Heart left ventricle (tissue), 16 donors: ENCODE measurements around the gene CST9. TPM values are rescaled to one million over a fixed set of nuclear protein-coding genes. Genes with fewer than 3 reads are reported as not detected.

Source experiments
- ATAC-seq, 4 donors: fragments of 200-7000 bp; cut with Tn5 transposase; one replicate each; pipeline ENCODE4 v1.9.1; 2020 to 2022; ENCODE audit warnings: moderate library complexity in 4 of 4, mild to moderate bottlenecking in 3 of 4, moderate number of reproducible peaks in 1 of 4
- DNase-seq, 5 donors: peaks; one replicate each; pipeline ENCODE4 v3.0.0-alpha.2; 2020
- H3K27ac ChIP-seq, 12 donors: fragments of 200-600 bp; sonication (generic) in 4 of 12; one replicate each; pipeline versions ENCODE4 v1.5.0 to v1.8.0; 2016 to 2022; ENCODE audit warnings: mild to moderate bottlenecking in 2 of 12
- H3K27me3 ChIP-seq, 9 donors: fragments of 200-600 bp; sonication (generic) in 2 of 9; one replicate each; pipeline versions ENCODE4 v1.5.1 to v1.8.0; 2016 to 2022; ENCODE audit warnings: mild to moderate bottlenecking in 3 of 9
- H3K36me3 ChIP-seq, 9 donors: fragments of 200-600 bp; sonication (generic) in 2 of 9; one replicate each; pipeline versions ENCODE4 v1.5.0 to v1.8.0; 2018 to 2022; ENCODE audit warnings: mild to moderate bottlenecking in 2 of 9
- H3K4me1 ChIP-seq, 12 donors: fragments of 200-600 bp; sonication (generic) in 4 of 12; one replicate each; pipeline versions ENCODE4 v1.5.0 to v1.8.0; 2016 to 2022; ENCODE audit warnings: mild to moderate bottlenecking in 3 of 12
- H3K4me3 ChIP-seq, 12 donors: fragments of 200-600 bp; sonication (generic) in 4 of 12; one replicate each; pipeline versions ENCODE4 v1.5.0 to v1.8.0; 2017 to 2022; ENCODE audit warnings: mild to moderate bottlenecking in 9 of 12, moderate library complexity in 4 of 12
- H3K9me3 ChIP-seq, 12 donors: fragments of 200-600 bp; sonication (generic) in 4 of 12; one replicate each; pipeline versions ENCODE4 v1.5.0 to v1.8.0; 2016 to 2022; ENCODE audit warnings: mild to moderate bottlenecking in 1 of 12
- CTCF ChIP-seq, 12 donors: fragments of 200-600 bp; sonication (generic) in 4 of 12; IDR thresholded peaks; one replicate each; pipeline versions ENCODE4 v1.5.0 to v1.8.0; 2018 to 2022; ENCODE audit warnings: antibody characterized with exemption in 12 of 12, mild to moderate bottlenecking in 5 of 12
- POLR2A ChIP-seq, 2 donors: fragments of 450-650 bp; IDR thresholded peaks; one replicate each; pipeline ENCODE4 v1.6.1; 2017; ENCODE audit warnings: antibody characterized with exemption in 2 of 2, mild to moderate bottlenecking in 2 of 2, moderate library complexity in 2 of 2
- WGBS, 4 donors: extraction: QIAGEN DNeasy Blood & Tissue Kit in 2 of 4; methylation state at CpG; one replicate each; pipeline versions ENCODE4 v1.1.5 to v1.1.7; 2013 to 2018; 5-methylcytosine and 5-hydroxymethylcytosine counted together
- intact Hi-C, 10 donors: fragments of 100-400 bp; cut with DNase I; formaldehyde crosslinking; loops; one replicate each; pipeline versions ENCODE4 v1.11.1 to v1.14.2; 2022
- polyA plus RNA-seq, 2 donors: library from polyadenylated mRNA; stranded (reverse); fragments of 200-250 nt; gene quantifications; one replicate each; pipeline ENCODE4 v1.2.3, GENCODE V29; 2013
- total RNA-seq, 9 donors: library from RNA; depleted of rRNA in 2 of 9; stranded (reverse); fragments of >200 nt in 2 of 9; fragmentation: NEBNext Ultra II Directional in 3 of 9; extraction: Animal tissue kit (Norgen Biotek cat#: 25700) in 3 of 9; gene quantifications; one replicate each; pipeline versions ENCODE4 v1.1.0 to v1.2.4, GENCODE V29; 2016 to 2023
- donor health status: ischemic (EF 13 %, LVEDD 7.1; RV severe dilation, severe dysfunction).
- donor health status: healthy with polysubstance abuse.
- donor health status: DM: no; HTN: yes; CAD: no.
- donor health status: DM: no; HTN: no; CAD: no.
- donor health status: ischemic (EF 25% LVEDD 6.9; RV normal size, moderate dysfunction).
- donor health status: ischemic (EF 25% LVEDD 5.7; RV mildly dilated, moderate dysfunction).
- donor health status: healthy.
- donor health status: DM: yes; HTN: yes; CAD: no.
- donor health status: ischemic (EF 35%, LVEDD 5.7; RV mildly dilated, moderate dysfunction).
- donor health status: nonischemic (EF 11% LVEDD 7.7; RV severe dilation, severe dysfunction).
- donor health status: DM: yes; HTN: yes; CAD: no.
- donor health status: PGD.
- donor health status: ischemic (EF 29% LVEDD 5.4; RV normal size, mild dysfunction).
- donor health status: nonischemic (EF 23%, LVEDD 6.1; RV moderate dilation, normal function).

Gene CST9
- total and polyA plus RNA-seq, 11 donors = not detected

GRCh38 chr20:23645575-23645974 is 39.9 kb upstream of the CST9 start:
- 86 to 100% (median 92%) methylated on average over 1 of the region's 1 CpG for WGBS, 4 donors
- intact Hi-C loops = no loop called here
- DNase-seq (no peak), ATAC-seq (no peak)
- H3K4me3 ChIP-seq = no peak overlapping the region
- no peak overlapping the region for H3K27ac ChIP-seq
- no peaks in the 10 kb centered on the region for H3K27me3 ChIP-seq
- H3K36me3 ChIP-seq = no peaks in the 10 kb centered on the region
- no peak for TF ChIP-seq POLR2A (IDR thresholded peaks at IDR 0.05)
- peaks cover 0 to 47% (median 7%) of the 10 kb centered on the region in 12 donors for H3K4me1 ChIP-seq
- H3K9me3 ChIP-seq = no peaks in the 10 kb centered on the region

GRCh38 chr20:23644164-23644563 is 38.4 kb upstream of the CST9 start:
- DNase-seq (no peak), ATAC-seq (no peak)
- Histone ChIP-seq H3K27me3 (no peaks in the 10 kb centered on the region), H3K27ac (no peak overlapping the region), H3K36me3 (no peaks in the 10 kb centered on the region), H3K9me3 (no peaks in the 10 kb centered on the region), H3K4me3 (no peak overlapping the region), H3K4me1 (peaks cover 0 to 58% (median 7%) of the 10 kb centered on the region in 12 donors)
- TF ChIP-seq POLR2A (IDR thresholded peaks at IDR 0.05) (no peak), CTCF (IDR thresholded peaks at IDR 0.05) (no peak)
- WGBS, 4 donors = 95 to 97% (median 96%) methylated on average over 7 of the region's 7 CpGs
- intact Hi-C loops = no loop called here

- intact Hi-C loops = no loop called here
- H3K27me3 ChIP-seq = no peaks in the 10 kb centered on the region
Observed at GRCh38 chr20:23643659-23644058, 37.9 kb upstream of the CST9 start.

GRCh38 chr20:23641936-23642751 is 36.4 kb upstream of the CST9 start:
- DNase-seq = no peak

More at GRCh38 chr20:23643659-23644058, 37.9 kb upstream of the CST9 start:
- no peaks in the 10 kb centered on the region for H3K9me3 ChIP-seq
- 79 to 84% (median 83%) methylated on average over 6 of the region's 6 CpGs for WGBS, 4 donors
- H3K27ac ChIP-seq = peak overlapping the region in 1 of 12 donors; percentile 68
- no peak for DNase-seq
- no peak for ATAC-seq
- TF ChIP-seq CTCF (IDR thresholded peaks at IDR 0.05) (no peak), POLR2A (IDR thresholded peaks at IDR 0.05) (no peak)
- H3K36me3 ChIP-seq = no peaks in the 10 kb centered on the region
- H3K4me3 ChIP-seq = no peak overlapping the region
- peaks cover 0 to 63% (median 7%) of the 10 kb centered on the region in 12 donors for H3K4me1 ChIP-seq

More at GRCh38 chr20:23641936-23642751, 36.4 kb upstream of the CST9 start:
- TF ChIP-seq POLR2A (IDR thresholded peaks at IDR 0.05) (no peak), CTCF (IDR thresholded peaks at IDR 0.05) (no peak)
- intact Hi-C loops = loop anchor here in 1 of 10 donors (2.0 kb wide), 1 partner anchor 19 kb away; no protein-coding TSS in a partner anchor
- no peaks in the 10 kb centered on the region for H3K27me3 ChIP-seq
- H3K9me3 ChIP-seq = no peaks in the 10 kb centered on the region
- peak overlapping the region in 7 of 12 donors; percentile 23 to 68 (median 27) for H3K27ac ChIP-seq
- peak in 1 of 4 donors; percentile 13 for ATAC-seq
- no peaks in the 10 kb centered on the region for H3K36me3 ChIP-seq
- peaks cover 0 to 60% (median 7%) of the 10 kb centered on the region in 12 donors for H3K4me1 ChIP-seq
- no peak overlapping the region for H3K4me3 ChIP-seq
- WGBS, 4 donors = 50 to 66% (median 62%) methylated on average over 12 of the region's 12 CpGs
